HEK293 (cell line): Measurements from ENCODE around the gene ADNP.

Experiments
- CTCF ChIA-PET: fragments of 350-600 bp; formaldehyde crosslinking; extraction: SDS; loops from one replicate; lab custom pipeline; 2021; ENCODE audit warnings: antibody characterized with exemption; lab: Yijun Ruan, JAX
- POLR2A ChIA-PET: fragments of 300-600 bp; formaldehyde crosslinking; extraction: SDS; loops from one replicate; lab custom pipeline; 2020; ENCODE audit warnings: antibody characterized with exemption, inconsistent platforms; lab: Yijun Ruan, JAX
- H3K27ac ChIP-seq: fragments of 200-500 bp; sonication (Bioruptor generic); 2 replicates; pipeline ENCODE4 v1.5.1; 2014; ENCODE audit warnings: low read depth, low read length, control low read depth, inconsistent platforms; ENCODE audit errors: extremely low read depth
- H3K36me3 ChIP-seq, 2 experiments: fragments of 200-500 bp in 1 of 2; sonication (Bioruptor generic) in 1 of 2; 1 replicate in 1 of 2; 2 replicates in 1 of 2; pipeline ENCODE4 v1.5.1; 2014 to 2017; ENCODE audit warnings: inconsistent platforms in 2 of 2, low read length in 2 of 2; ENCODE audit not compliant: control insufficient read depth in 2 of 2, insufficient read depth in 1 of 2
- H3K4me1 ChIP-seq: fragments of 200-500 bp; sonication (Bioruptor generic); 2 replicates; pipeline ENCODE4 v1.5.1; 2014; ENCODE audit warnings: mild to moderate bottlenecking, low read length, inconsistent platforms; ENCODE audit not compliant: control insufficient read depth, insufficient read depth
- H3K4me3 ChIP-seq: 2 replicates; pipeline ENCODE4 v1.5.1; 2011; ENCODE audit warnings: low read depth, mild to moderate bottlenecking, control low read depth, low read length, moderate library complexity
- H3K9me3 ChIP-seq: fragments of 200-500 bp; sonication (Bioruptor generic); 2 replicates; pipeline ENCODE4 v1.5.1; 2014; ENCODE audit warnings: low read depth, low read length, inconsistent platforms; ENCODE audit not compliant: control insufficient read depth, insufficient read depth
- GLI4 ChIP-seq: fragments of 450-650 bp; formaldehyde crosslinking; IDR thresholded peaks from 2 replicates; pipeline ENCODE4 v1.5.1; 2016; ENCODE audit warnings: missing biosample characterization, missing genetic modification characterization
- KLF16 ChIP-seq: fragments of 450-650 bp; formaldehyde crosslinking; IDR thresholded peaks from 2 replicates; pipeline ENCODE4 v1.5.1; 2017; ENCODE audit warnings: missing biosample characterization, missing genetic modification characterization
- OSR2 ChIP-seq: fragments of 450-650 bp; formaldehyde crosslinking; IDR thresholded peaks from 2 replicates; pipeline ENCODE4 v1.5.1; 2016; ENCODE audit warnings: missing biosample characterization, missing genetic modification characterization
- RBAK ChIP-seq: fragments of 450-650 bp; formaldehyde crosslinking; IDR thresholded peaks from 2 replicates; pipeline ENCODE4 v1.5.1; 2016; ENCODE audit warnings: missing biosample characterization, missing genetic modification characterization
- SCRT1 ChIP-seq: fragments of 450-650 bp; formaldehyde crosslinking; IDR thresholded peaks from 2 replicates; pipeline ENCODE4 v1.5.1; 2016; ENCODE audit warnings: missing biosample characterization, missing genetic modification characterization, borderline replicate concordance
- SCRT2 ChIP-seq: fragments of 450-650 bp; formaldehyde crosslinking; IDR thresholded peaks from 2 replicates; pipeline ENCODE4 v1.5.1; 2016; ENCODE audit warnings: missing biosample characterization, missing genetic modification characterization
- SP2 ChIP-seq: fragments of 450-650 bp; formaldehyde crosslinking; IDR thresholded peaks from 2 replicates; pipeline ENCODE4 v1.5.1; 2016; ENCODE audit warnings: missing biosample characterization, missing genetic modification characterization
- SP3 ChIP-seq: fragments of 450-650 bp; formaldehyde crosslinking; IDR thresholded peaks from 2 replicates; pipeline ENCODE4 v1.5.1; 2016; ENCODE audit warnings: missing biosample characterization, missing genetic modification characterization
- WT1 ChIP-seq: fragments of 450-650 bp; formaldehyde crosslinking; IDR thresholded peaks from 2 replicates; pipeline ENCODE4 v1.5.1; 2016; ENCODE audit warnings: missing biosample characterization, missing genetic modification characterization
- YY1 ChIP-seq: fragments of 450-650 bp; formaldehyde crosslinking; IDR thresholded peaks from 2 replicates; pipeline ENCODE4 v1.5.1; 2018; ENCODE audit warnings: missing biosample characterization, missing genetic modification characterization
- ZFP3 ChIP-seq: fragments of 450-650 bp; formaldehyde crosslinking; IDR thresholded peaks from 2 replicates; pipeline ENCODE4 v1.5.1; 2016; ENCODE audit warnings: low read depth, missing biosample characterization, missing genetic modification characterization
- ZNF133 ChIP-seq: fragments of 450-650 bp; formaldehyde crosslinking; IDR thresholded peaks from 2 replicates; pipeline ENCODE4 v1.5.1; 2016; ENCODE audit warnings: missing biosample characterization, missing genetic modification characterization
- ZNF140 ChIP-seq: fragments of 450-650 bp; formaldehyde crosslinking; IDR thresholded peaks from 2 replicates; pipeline ENCODE4 v1.5.1; 2016; ENCODE audit warnings: missing biosample characterization, missing genetic modification characterization
- ZNF175 ChIP-seq: fragments of 450-650 bp; formaldehyde crosslinking; IDR thresholded peaks from 2 replicates; pipeline ENCODE4 v1.5.1; 2016; ENCODE audit warnings: missing biosample characterization, missing genetic modification characterization
- ZNF211 ChIP-seq: fragments of 450-650 bp; formaldehyde crosslinking; IDR thresholded peaks from 2 replicates; pipeline ENCODE4 v1.5.1; 2016; ENCODE audit warnings: low read depth, missing biosample characterization, missing genetic modification characterization
- ZNF214 ChIP-seq: fragments of 450-650 bp; formaldehyde crosslinking; IDR thresholded peaks from 2 replicates; pipeline ENCODE4 v1.5.1; 2017; ENCODE audit warnings: missing biosample characterization, mild to moderate bottlenecking, missing genetic modification characterization, borderline replicate concordance
- ZNF221 ChIP-seq: fragments of 450-650 bp; formaldehyde crosslinking; IDR thresholded peaks from 2 replicates; pipeline ENCODE4 v1.5.1; 2017; ENCODE audit warnings: missing biosample characterization, missing genetic modification characterization, borderline replicate concordance
- ZNF223 ChIP-seq: fragments of 450-650 bp; formaldehyde crosslinking; IDR thresholded peaks from 2 replicates; pipeline ENCODE4 v1.5.1; 2016; ENCODE audit warnings: missing biosample characterization, missing genetic modification characterization
- ZNF239 ChIP-seq: fragments of 450-650 bp; formaldehyde crosslinking; IDR thresholded peaks from 2 replicates; pipeline ENCODE4 v1.5.1; 2016; ENCODE audit warnings: missing biosample characterization, missing genetic modification characterization
- ZNF510 ChIP-seq: fragments of 450-650 bp; formaldehyde crosslinking; IDR thresholded peaks from 2 replicates; pipeline ENCODE4 v1.5.1; 2018; ENCODE audit warnings: mild to moderate bottlenecking, missing genetic modification characterization, missing biosample characterization; ENCODE audit not compliant: insufficient replicate concordance
- ZNF521 ChIP-seq: fragments of 450-650 bp; formaldehyde crosslinking; IDR thresholded peaks from 2 replicates; pipeline ENCODE4 v1.5.1; 2017; ENCODE audit warnings: missing biosample characterization, mild to moderate bottlenecking, missing genetic modification characterization
- ZNF530 ChIP-seq: fragments of 450-650 bp; formaldehyde crosslinking; IDR thresholded peaks from 2 replicates; pipeline ENCODE4 v1.5.1; 2016; ENCODE audit warnings: low read depth, missing biosample characterization, missing genetic modification characterization
- ZNF610 ChIP-seq: fragments of 450-650 bp; formaldehyde crosslinking; IDR thresholded peaks from 2 replicates; pipeline ENCODE4 v1.5.1; 2016; ENCODE audit warnings: missing biosample characterization, missing genetic modification characterization, borderline replicate concordance
- ZNF624 ChIP-seq: fragments of 450-650 bp; formaldehyde crosslinking; IDR thresholded peaks from 2 replicates; pipeline ENCODE4 v1.5.1; 2017; ENCODE audit warnings: missing biosample characterization, missing genetic modification characterization
- ZNF629 ChIP-seq: fragments of 450-650 bp; formaldehyde crosslinking; IDR thresholded peaks from 2 replicates; pipeline ENCODE4 v1.5.1; 2017; ENCODE audit warnings: missing biosample characterization, missing genetic modification characterization
- ZNF664 ChIP-seq: fragments of 450-650 bp; formaldehyde crosslinking; IDR thresholded peaks from 2 replicates; pipeline ENCODE4 v1.5.1; 2016; ENCODE audit warnings: missing biosample characterization, missing genetic modification characterization
- ZNF670 ChIP-seq: fragments of 450-650 bp; formaldehyde crosslinking; IDR thresholded peaks from 2 replicates; pipeline ENCODE4 v1.5.1; 2016; ENCODE audit warnings: missing biosample characterization, missing genetic modification characterization, low read depth
- ZNF701 ChIP-seq: fragments of 450-650 bp; formaldehyde crosslinking; IDR thresholded peaks from 2 replicates; pipeline ENCODE4 v1.5.1; 2016; ENCODE audit warnings: missing biosample characterization, missing genetic modification characterization
- TF ChIP-seq, protein P1 (sequence below): fragments of 450-650 bp; formaldehyde crosslinking; IDR thresholded peaks from 2 replicates; pipeline ENCODE4 v1.5.1; 2016; ENCODE audit warnings: missing biosample characterization, missing genetic modification characterization
- TF ChIP-seq, protein P2 (sequence below): fragments of 450-650 bp; formaldehyde crosslinking; IDR thresholded peaks from 2 replicates; pipeline ENCODE4 v1.5.1; 2016; ENCODE audit warnings: missing biosample characterization, missing genetic modification characterization

Gene ADNP

GRCh38 chr20:50959543-50960126, 28.4 kb upstream of the ADNP start:
- POLR2A ChIA-PET = no interaction called here
- no peak for TF ChIP-seq ZNF223 (tag by site-specific recombination)
- TF ChIP-seq ZNF214 = no peak
- no peak for TF ChIP-seq ZFP3 (tag by site-specific recombination)
- no peak for TF ChIP-seq ZNF624
- TF ChIP-seq, protein P1, sequence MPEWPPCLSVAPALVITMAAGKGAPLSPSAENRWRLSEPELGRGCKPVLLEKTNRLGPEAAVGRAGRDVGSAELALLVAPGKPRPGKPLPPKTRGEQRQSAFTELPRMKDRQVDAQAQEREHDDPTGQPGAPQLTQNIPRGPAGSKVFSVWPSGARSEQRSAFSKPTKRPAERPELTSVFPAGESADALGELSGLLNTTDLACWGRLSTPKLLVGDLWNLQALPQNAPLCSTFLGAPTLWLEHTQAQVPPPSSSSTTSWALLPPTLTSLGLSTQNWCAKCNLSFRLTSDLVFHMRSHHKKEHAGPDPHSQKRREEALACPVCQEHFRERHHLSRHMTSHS (tag by site-specific recombination) = no peak
- no peak for TF ChIP-seq ZNF211 (tag by site-specific recombination)
- TF ChIP-seq ZNF530 (tag by site-specific recombination) = no peak
- TF ChIP-seq SCRT1 (tag by site-specific recombination) = peak; percentile 74; the same call in 1 of the 2 replicates
- peak; percentile 97 for TF ChIP-seq SCRT2 (tag by site-specific recombination)
- H3K36me3 ChIP-seq = peaks cover 4 to 26% of the 10 kb centered on the region in 2 experiments; a peak in 2 of 3 replicates
- H3K4me3 ChIP-seq = peak overlapping the region; percentile 100
- peaks cover 2% of the 10 kb centered on the region; the same call in 1 of the 2 replicates for H3K4me1 ChIP-seq
- no peaks in the 10 kb centered on the region for H3K9me3 ChIP-seq
- CTCF ChIA-PET = no interaction called here
- H3K27ac ChIP-seq = no peak overlapping the region

GRCh38 chr20:50958615-50959542, 27.6 kb upstream of the ADNP start, which contains the start of gene MOCS3:
Gene MOCS3 (plus strand): TSS chr20:50958818. CDS start chr20:50958843, 25 bp downstream.
- CTCF ChIA-PET = interaction anchor here (0.8 to 2.2 kb wide), 4 partner anchors 23 to 168 kb away, joined by 4 to 8 read pairs (median 6); partner anchors contain the start of gene ADNP
- Histone ChIP-seq H3K36me3 (peaks cover 10 to 33% of the 10 kb centered on the region in 2 experiments), H3K4me1 (peaks cover 2% of the 10 kb centered on the region; the same call in 1 of the 2 replicates), H3K9me3 (no peaks in the 10 kb centered on the region), H3K27ac (peak within 1 kb of the TSS; percentile 87), H3K4me3 (peak within 1 kb of the TSS; percentile 100)
- POLR2A ChIA-PET = interaction anchor here (0.9 to 2.6 kb wide), 6 partner anchors 11 to 168 kb away, joined by 3 to 35 read pairs (median 6); partner anchors contain the start of genes ADNP and BCAS4
- TF ChIP-seq SP2 = peak; percentile 81
- TF ChIP-seq OSR2 (tag by site-specific recombination) = no peak
- no peak for TF ChIP-seq ZNF239 (tag by site-specific recombination)
- no peak for TF ChIP-seq ZNF610 (tag by site-specific recombination)
- no peak for TF ChIP-seq ZNF133 (tag by site-specific recombination)
- TF ChIP-seq ZNF629 (tag by site-specific recombination) = peak; percentile 96
- TF ChIP-seq ZNF510 (tag by site-specific recombination) = no peak
- TF ChIP-seq SP3 (tag by site-specific recombination) = peak; percentile 44
- TF ChIP-seq RBAK (tag by site-specific recombination) = no peak
- no peak for TF ChIP-seq ZNF670 (tag by site-specific recombination)
- no peak for TF ChIP-seq ZNF701
- TF ChIP-seq, protein P2, sequence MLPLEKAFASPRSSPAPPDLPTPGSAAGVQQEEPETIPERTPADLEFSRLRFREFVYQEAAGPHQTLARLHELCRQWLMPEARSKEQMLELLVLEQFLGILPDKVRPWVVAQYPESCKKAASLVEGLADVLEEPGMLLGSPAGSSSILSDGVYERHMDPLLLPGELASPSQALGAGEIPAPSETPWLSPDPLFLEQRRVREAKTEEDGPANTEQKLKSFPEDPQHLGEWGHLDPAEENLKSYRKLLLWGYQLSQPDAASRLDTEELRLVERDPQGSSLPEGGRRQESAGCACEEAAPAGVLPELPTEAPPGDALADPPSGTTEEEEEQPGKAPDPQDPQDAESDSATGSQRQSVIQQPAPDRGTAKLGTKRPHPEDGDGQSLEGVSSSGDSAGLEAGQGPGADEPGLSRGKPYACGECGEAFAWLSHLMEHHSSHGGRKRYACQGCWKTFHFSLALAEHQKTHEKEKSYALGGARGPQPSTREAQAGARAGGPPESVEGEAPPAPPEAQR (tag by site-specific recombination) = no peak
- peak; percentile 38; the same call in 1 of the 2 replicates for TF ChIP-seq KLF16 (tag by site-specific recombination)
- TF ChIP-seq YY1 (tag by site-specific recombination) = peak; percentile 41; the same call in 1 of the 2 replicates
- no peak for TF ChIP-seq WT1 (tag by site-specific recombination)
- TF ChIP-seq ZNF214 = no peak
- TF ChIP-seq ZNF140 (tag by site-specific recombination) = no peak
- TF ChIP-seq ZNF175 (tag by site-specific recombination) = no peak
- TF ChIP-seq ZNF664 (tag by site-specific recombination) = no peak
- no peak for TF ChIP-seq GLI4 (tag by site-specific recombination)
- TF ChIP-seq ZNF521 (tag by site-specific recombination) = no peak
- peak; percentile 3; the same call in 1 of the 2 replicates for TF ChIP-seq SCRT2 (tag by site-specific recombination)
- TF ChIP-seq ZNF221 (tag by site-specific recombination) = no peak
